Astrocyte (in vitro differentiated cells and primary cell): ENCODE results near the gene DPF3. TPM values are rescaled to one million over a fixed set of nuclear protein-coding genes. Genes with fewer than 3 reads are reported as not detected.

Source experiments
- DNase-seq: peaks from one replicate; pipeline ENCODE4 v3.0.0-alpha.2; 2010; ENCODE audit warnings: low read depth
- FAIRE-seq: peaks from 2 replicates; lab custom pipeline; 2011; peaks lifted over from hg19 to GRCh38; lab: Jason Lieb, UNC
- H2AFZ ChIP-seq: 2 replicates; pipeline ENCODE4 v1.6.0; 2012; ENCODE audit warnings: low read depth, low read length, inconsistent platforms
- H3K27ac ChIP-seq: 2 replicates; pipeline ENCODE4 v1.5.1; 2011; ENCODE audit warnings: low read depth, low read length, inconsistent platforms
- H3K27me3 ChIP-seq: 2 replicates; pipeline ENCODE4 v1.6.0; 2011; ENCODE audit warnings: low read length, inconsistent platforms; ENCODE audit not compliant: insufficient read depth
- H3K36me3 ChIP-seq: 2 replicates; pipeline ENCODE4 v1.5.1; 2011; ENCODE audit warnings: low read length, inconsistent platforms; ENCODE audit not compliant: insufficient read depth
- H3K4me1 ChIP-seq: 2 replicates; pipeline ENCODE4 v1.5.1; 2011; ENCODE audit warnings: low read length, inconsistent platforms; ENCODE audit not compliant: insufficient read depth
- H3K4me2 ChIP-seq: 2 replicates; pipeline ENCODE4 v1.6.0; 2012; ENCODE audit warnings: low read length, inconsistent platforms
- H3K4me3 ChIP-seq: 2 replicates; pipeline ENCODE4 v1.5.1; 2011; ENCODE audit warnings: low read depth, mild to moderate bottlenecking, low read length, inconsistent platforms; ENCODE audit not compliant: insufficient read depth
- H3K79me2 ChIP-seq: 2 replicates; pipeline ENCODE4 v1.6.0; 2012; ENCODE audit warnings: mild to moderate bottlenecking, low read length, inconsistent platforms; ENCODE audit not compliant: insufficient read depth
- H3K9ac ChIP-seq: 2 replicates; pipeline ENCODE4 v1.6.0; 2012; ENCODE audit warnings: mild to moderate bottlenecking, low read length, inconsistent platforms
- H3K9me3 ChIP-seq: 2 replicates; pipeline ENCODE4 v1.5.1; 2012; ENCODE audit warnings: low read depth, mild to moderate bottlenecking, low read length, inconsistent platforms; ENCODE audit not compliant: insufficient read depth
- H4K20me1 ChIP-seq: 2 replicates; pipeline ENCODE4 v1.6.0; 2012; ENCODE audit warnings: low read length, inconsistent platforms; ENCODE audit not compliant: insufficient read depth
- H3K27ac Mint-ChIP-seq: one replicate; pipeline ENCODE4 v1.8.0; 2021; ENCODE audit warnings: mild to moderate bottlenecking, mixed read lengths; ENCODE audit not compliant: unreplicated experiment
- H3K27me3 Mint-ChIP-seq: one replicate; pipeline ENCODE4 v1.8.0; 2021; ENCODE audit warnings: low read depth, mixed read lengths; ENCODE audit not compliant: unreplicated experiment
- H3K36me3 Mint-ChIP-seq: one replicate; pipeline ENCODE4 v1.8.0; 2021; ENCODE audit warnings: low read depth, mixed read lengths; ENCODE audit not compliant: unreplicated experiment
- H3K4me1 Mint-ChIP-seq: one replicate; pipeline ENCODE4 v1.8.0; 2021; ENCODE audit warnings: low read depth, mixed read lengths; ENCODE audit not compliant: unreplicated experiment
- H3K4me3 Mint-ChIP-seq: one replicate; pipeline ENCODE4 v1.8.0; 2021; ENCODE audit warnings: mild to moderate bottlenecking, moderate library complexity, mixed read lengths; ENCODE audit not compliant: unreplicated experiment
- H3K9me3 Mint-ChIP-seq: one replicate; pipeline ENCODE4 v1.8.0; 2021; ENCODE audit warnings: mild to moderate bottlenecking, mixed read lengths; ENCODE audit not compliant: unreplicated experiment
- EZH2 ChIP-seq: IDR thresholded peaks from 2 replicates; pipeline ENCODE4 v1.6.1; 2012; ENCODE audit warnings: mild to moderate bottlenecking, low read length, inconsistent platforms; ENCODE audit not compliant: insufficient read depth
- total RNA-seq: library from RNA; stranded (reverse); gene quantifications from 2 replicates; pipeline ENCODE4 v1.2.1, GENCODE V29; 2021
- TF ChIP-seq, protein P1 (sequence below): IDR thresholded peaks from 2 replicates; pipeline ENCODE4 v1.5.1; 2011; ENCODE audit warnings: low read depth, mild to moderate bottlenecking, inconsistent platforms, low read length, moderate library complexity; ENCODE audit not compliant: insufficient read depth

DPF3 gene
- total RNA-seq, 1 donor from 2014 or later: 2.4 TPM

DNA sequence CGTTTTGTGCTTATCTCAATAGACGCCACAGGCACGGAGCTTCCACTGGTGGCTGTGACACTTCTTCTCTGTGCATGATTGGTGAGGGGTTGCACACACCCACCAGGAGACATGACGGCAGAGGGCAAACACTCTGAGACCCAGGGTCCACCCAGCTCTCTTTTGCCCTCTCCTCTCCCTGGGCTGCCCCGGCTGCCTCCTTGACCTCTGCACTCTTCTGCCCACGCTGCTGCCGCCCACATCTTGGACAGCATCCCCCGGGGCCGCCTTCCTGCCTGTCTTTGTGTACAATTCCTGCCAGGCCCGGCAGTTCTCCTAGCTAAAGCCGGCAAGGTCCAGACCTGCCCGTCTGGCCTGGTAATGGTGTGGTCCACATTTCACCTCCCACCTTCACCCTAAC is 44.7 kb downstream of the DPF3 start:
- Histone ChIP-seq H3K4me2 (no peak overlapping the region), H3K27me3 (no peaks in the 10 kb centered on the region), H3K9me3 (no peaks in the 10 kb centered on the region), H3K4me1 (peaks cover 3% of the 10 kb centered on the region), H4K20me1 (peaks cover 58% of the 10 kb centered on the region), H3K36me3 (peaks cover 4% of the 10 kb centered on the region), H3K9ac (no peak overlapping the region), H2AFZ (no peak overlapping the region), H3K79me2 (peaks cover 86% of the 10 kb centered on the region), H3K4me3 (no peak overlapping the region), H3K27ac (no peak overlapping the region)
- DNase-seq (no peak), FAIRE-seq (no peak)
- Mint-ChIP-seq H3K9me3 (peaks cover 2% of the 10 kb centered on the region), H3K4me1 (peaks cover 5% of the 10 kb centered on the region), H3K27ac (no peak overlapping the region), H3K36me3 (peaks cover 3% of the 10 kb centered on the region), H3K27me3 (no peaks in the 10 kb centered on the region), H3K4me3 (no peak overlapping the region)
- TF ChIP-seq, protein P1, sequence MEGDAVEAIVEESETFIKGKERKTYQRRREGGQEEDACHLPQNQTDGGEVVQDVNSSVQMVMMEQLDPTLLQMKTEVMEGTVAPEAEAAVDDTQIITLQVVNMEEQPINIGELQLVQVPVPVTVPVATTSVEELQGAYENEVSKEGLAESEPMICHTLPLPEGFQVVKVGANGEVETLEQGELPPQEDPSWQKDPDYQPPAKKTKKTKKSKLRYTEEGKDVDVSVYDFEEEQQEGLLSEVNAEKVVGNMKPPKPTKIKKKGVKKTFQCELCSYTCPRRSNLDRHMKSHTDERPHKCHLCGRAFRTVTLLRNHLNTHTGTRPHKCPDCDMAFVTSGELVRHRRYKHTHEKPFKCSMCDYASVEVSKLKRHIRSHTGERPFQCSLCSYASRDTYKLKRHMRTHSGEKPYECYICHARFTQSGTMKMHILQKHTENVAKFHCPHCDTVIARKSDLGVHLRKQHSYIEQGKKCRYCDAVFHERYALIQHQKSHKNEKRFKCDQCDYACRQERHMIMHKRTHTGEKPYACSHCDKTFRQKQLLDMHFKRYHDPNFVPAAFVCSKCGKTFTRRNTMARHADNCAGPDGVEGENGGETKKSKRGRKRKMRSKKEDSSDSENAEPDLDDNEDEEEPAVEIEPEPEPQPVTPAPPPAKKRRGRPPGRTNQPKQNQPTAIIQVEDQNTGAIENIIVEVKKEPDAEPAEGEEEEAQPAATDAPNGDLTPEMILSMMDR: no peak
- no peak for TF ChIP-seq EZH2

DNA sequence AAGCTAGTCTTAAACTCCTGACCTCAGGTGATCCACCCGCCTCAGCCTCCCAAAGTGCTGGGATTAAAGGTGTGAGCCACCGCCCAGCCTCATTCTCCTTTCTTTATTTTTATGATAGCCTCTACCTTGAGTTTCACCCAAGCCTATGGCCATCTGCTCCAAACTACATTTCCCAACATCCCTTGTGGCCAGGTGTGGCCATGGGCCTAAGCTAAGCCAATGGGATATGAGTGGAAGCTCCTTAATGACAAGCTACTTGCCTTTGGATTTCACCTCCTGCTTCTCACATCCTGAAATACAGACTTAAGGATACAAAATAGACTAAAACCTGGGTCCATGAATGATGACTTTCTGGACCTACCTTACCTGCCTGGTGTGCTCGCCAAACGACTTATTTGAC is 46.2 kb downstream of the DPF3 start:
- H3K4me1 ChIP-seq: peaks cover 3% of the 10 kb centered on the region
- no peak overlapping the region for H3K27ac Mint-ChIP-seq
- no peaks in the 10 kb centered on the region for H3K36me3 Mint-ChIP-seq
- H3K9ac ChIP-seq: no peak overlapping the region
- H3K27me3 ChIP-seq: no peaks in the 10 kb centered on the region
- H2AFZ ChIP-seq: no peak overlapping the region
- DNase-seq (no peak), FAIRE-seq (no peak)
- peaks cover 5% of the 10 kb centered on the region for H3K4me1 Mint-ChIP-seq
- H3K9me3 Mint-ChIP-seq: peaks cover 2% of the 10 kb centered on the region
- H3K4me2 ChIP-seq: no peak overlapping the region
- H3K4me3 ChIP-seq: no peak overlapping the region
- no peak overlapping the region for H3K27ac ChIP-seq
- H3K36me3 ChIP-seq: no peaks in the 10 kb centered on the region
- peaks cover 78% of the 10 kb centered on the region for H3K79me2 ChIP-seq
- no peak for TF ChIP-seq EZH2
- TF ChIP-seq, protein P1: no peak
- H3K27me3 Mint-ChIP-seq: no peaks in the 10 kb centered on the region
- H4K20me1 ChIP-seq: peaks cover 50% of the 10 kb centered on the region
- no peak overlapping the region for H3K4me3 Mint-ChIP-seq
- no peaks in the 10 kb centered on the region for H3K9me3 ChIP-seq

DNA sequence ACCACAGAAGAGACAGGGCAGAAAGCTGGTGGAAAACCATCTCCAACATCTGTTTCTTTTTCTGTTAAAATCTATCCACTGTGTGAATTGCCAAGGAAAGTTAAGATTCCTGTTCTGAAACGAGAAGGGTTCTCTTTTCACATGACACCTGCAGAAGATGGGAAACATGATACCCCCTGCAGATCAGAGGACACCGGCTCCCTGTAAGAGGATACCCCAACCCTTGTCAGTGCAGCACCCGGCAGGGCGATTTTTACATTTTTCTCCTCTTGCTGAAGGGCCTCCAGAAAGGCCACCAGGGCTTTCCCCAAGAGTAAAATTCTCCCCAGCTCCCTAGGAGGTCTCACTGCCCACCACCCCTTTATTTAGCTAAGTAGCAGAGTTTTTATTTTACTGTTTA is 48.2 kb downstream of the DPF3 start:
- Mint-ChIP-seq H3K36me3 (peaks cover 3% of the 10 kb centered on the region), H3K9me3 (peaks cover 2% of the 10 kb centered on the region), H3K27me3 (no peaks in the 10 kb centered on the region), H3K4me1 (peaks cover 5% of the 10 kb centered on the region), H3K4me3 (no peak overlapping the region), H3K27ac (no peak overlapping the region)
- TF ChIP-seq, protein P1: no peak
- no peak for TF ChIP-seq EZH2
- no peak overlapping the region for H3K27ac ChIP-seq
- no peaks in the 10 kb centered on the region for H3K27me3 ChIP-seq
- peaks cover 3% of the 10 kb centered on the region for H3K4me1 ChIP-seq
- no peak overlapping the region for H3K4me3 ChIP-seq
- H3K36me3 ChIP-seq: no peaks in the 10 kb centered on the region
- no peak overlapping the region for H3K4me2 ChIP-seq
- FAIRE-seq (no peak), DNase-seq (no peak)
- no peaks in the 10 kb centered on the region for H3K9me3 ChIP-seq
- H3K79me2 ChIP-seq: peaks cover 66% of the 10 kb centered on the region
- no peak overlapping the region for H3K9ac ChIP-seq
- H4K20me1 ChIP-seq: peaks cover 45% of the 10 kb centered on the region
- H2AFZ ChIP-seq: no peak overlapping the region
